Activated CD4-positive, alpha-beta T cell treated with anti-CD3 and anti-CD28 coated beads for 4 hours (primary cell): ENCODE measurements around the gene GPR82.

Source experiments
- DNase-seq, 2 donors: peaks; one replicate each; pipeline ENCODE4 v3.0.0-alpha.2; 2020

Gene GPR82

DNA sequence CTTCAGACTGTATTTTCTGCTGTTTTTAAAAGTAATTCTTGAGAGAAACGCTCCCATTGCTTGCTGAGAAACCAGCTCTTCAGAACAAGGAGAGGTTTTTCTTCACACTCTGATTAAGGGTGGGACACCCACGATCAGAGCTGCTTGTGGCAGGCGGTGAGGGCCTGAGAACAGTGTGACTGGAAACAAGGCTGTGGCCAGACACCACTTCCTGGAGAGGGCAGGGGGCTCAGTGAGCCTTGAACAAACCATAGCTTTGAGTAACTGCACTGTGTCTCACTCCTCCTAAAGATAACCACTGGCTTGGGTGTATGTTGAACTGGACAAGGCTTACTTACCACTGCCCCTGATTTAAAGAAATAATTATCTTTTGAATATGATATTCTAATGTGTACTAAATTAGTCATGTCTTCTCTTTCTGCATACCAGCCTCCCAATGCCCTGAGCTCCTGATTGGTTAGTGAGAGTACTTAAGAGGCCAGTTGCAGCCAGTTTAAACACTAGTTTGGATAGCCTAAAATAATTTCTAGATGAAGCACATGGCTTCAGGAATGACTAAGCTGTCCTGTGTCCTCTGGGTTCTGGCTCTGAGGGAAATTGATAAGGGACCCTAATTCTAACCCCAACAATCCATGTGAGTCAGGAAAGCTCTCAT is 3.7 kb upstream of the GPR82 start:
- DNase-seq: peak; percentile 4 to 19

DNA sequence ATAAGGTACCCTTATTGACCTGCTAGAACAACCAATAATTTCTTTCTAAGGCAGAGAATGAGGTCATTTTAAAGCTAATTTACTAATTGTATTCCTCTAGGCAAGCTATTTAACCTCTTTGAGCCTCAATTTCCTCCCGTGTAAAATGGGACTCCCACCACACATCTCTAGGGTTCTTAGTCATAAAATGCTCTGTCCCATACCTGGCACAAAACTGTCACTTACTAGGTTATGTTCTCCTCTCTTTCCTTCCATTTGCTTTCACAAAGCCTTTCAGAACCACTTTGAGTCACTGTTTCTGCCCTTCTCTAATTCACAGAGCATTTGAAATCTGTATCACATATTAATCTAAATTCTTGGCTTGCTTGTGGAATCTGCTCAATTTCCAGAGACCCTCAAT is 2.4 kb upstream of the GPR82 start:
- DNase-seq: no peak

DNA sequence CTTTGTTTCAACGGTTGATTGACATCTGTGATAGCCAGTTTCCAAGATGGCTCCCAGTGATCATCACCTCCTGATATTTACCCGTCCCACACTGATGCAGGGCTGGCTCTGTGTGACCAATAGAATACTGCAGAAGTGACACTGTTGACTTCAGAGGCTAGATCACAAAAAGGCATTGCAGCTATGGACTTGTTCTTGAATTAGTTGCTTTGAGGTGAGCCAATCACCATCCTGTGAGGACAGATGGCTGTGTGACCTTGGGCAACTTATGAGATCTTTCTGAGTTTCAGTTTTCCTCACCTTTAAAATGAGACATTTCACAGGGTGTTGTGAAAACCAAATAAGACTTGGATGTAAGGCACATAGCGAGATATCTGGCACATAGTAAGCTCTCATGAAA is 1.8 kb upstream of the GPR82 start:
- DNase-seq: no peak

DNA sequence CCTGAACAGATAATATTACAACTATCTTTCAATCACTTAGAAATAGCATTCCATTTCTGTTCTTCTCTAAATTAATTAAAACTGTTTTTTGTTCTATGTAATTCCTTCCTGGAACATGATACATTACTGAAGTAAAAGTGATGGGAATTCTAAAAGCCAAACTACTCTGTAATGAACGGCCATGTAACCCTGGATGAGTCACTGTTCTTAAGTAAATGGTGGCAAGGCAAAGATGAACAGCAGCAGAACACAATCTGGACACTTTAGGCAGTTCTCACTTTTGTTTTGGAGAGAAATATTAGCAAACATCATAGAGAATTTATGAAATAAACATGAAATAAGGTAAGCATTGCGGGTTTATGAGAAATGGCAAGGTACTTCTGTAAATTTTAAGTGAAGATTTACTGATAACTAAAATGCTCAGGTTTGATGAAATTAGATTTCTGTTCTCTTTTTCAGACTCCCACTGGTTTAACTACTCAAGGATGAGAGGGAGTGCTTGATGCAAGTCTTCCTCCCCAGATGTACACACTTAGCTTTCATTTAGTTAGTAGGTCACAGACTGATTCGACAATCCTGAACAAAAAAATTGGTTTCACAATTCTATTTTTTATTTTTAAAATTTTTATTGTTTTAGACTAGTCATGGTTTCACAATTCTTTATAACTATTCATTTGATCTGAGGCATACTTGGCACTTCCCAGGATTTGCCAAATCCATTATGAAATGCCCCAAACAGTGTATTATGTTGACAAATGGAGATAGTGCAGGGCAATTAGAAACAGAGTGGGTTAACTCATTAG is 964 bp upstream of the GPR82 start:
- DNase-seq: no peak

DNA sequence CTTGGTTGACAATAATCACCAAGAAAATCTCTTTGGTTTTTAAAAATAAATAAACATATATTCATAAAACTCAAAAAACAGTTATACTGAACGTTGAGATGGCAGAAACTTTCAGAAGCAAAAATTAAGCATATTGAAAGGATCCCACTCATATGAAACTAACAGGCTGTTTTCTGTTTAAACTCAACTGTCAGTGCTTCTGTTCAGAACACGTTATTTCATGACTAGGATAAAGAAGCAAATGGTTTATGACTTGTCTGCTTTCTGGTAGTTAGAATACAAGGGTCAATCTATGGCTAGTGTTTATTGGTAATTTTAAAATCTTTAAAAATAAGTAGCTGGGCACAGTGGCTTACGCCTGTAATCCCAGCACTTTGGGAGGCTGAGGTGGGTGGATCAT is 4.1 kb downstream of the GPR82 start:
- DNase-seq: no peak

DNA sequence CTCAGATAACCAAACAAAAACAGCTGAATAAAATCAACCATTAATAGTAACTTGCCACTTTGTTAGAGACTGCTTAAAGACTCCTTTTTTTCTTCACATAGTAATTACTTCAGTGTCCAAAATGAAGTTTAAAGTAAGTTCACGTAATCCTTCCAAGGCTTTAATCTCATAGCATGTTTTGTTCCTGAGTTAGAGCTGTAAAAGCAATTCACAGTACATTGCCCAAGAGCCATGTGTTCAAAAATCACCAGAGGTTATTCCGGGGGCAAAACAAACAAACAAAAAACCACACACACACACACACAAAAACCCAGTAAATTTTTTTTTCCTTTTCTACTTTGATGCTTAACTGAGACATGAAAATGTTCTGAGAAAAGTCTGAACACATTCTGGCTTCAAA is 6.1 kb downstream of the GPR82 start:
- DNase-seq: no peak

DNA sequence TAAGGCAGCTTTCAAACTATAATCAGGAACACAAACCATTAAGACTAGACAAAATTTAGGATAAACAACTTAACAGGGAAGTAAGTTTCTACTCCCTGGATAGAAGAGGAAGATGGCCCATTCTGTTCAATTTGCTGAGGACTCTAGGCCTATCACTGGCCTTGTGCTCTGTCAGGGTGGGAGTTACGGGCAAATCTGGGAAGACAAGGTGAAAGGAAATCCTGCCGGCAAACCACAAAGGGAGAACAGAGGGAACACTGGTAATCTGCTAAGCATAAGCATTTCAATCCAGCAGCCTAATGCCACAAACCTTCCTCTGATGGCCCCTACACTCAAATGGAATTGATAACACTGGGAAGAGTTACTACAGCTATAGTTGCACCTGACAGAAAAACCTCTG is 8.3 kb downstream of the GPR82 start:
- no peak for DNase-seq

DNA sequence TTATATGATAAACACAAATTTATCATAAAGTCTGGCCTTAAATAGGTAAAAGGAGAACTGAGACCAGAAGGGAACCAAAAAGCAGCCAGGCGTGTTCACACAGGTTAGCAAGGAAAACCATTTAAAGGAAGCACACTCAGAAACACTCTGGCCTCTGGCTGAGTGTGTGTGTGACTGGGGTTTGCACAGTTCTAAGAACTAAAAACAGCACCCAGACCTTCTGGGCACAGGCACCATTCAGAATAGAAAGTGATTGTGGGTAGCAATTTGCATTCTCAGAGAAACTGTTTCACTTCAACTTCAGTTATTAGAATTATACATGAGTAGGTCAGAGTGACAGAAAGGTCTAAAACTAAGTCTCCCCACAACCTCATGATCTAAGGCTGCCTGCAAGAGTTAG is 10.0 kb downstream of the GPR82 start:
- no peak for DNase-seq

DNA sequence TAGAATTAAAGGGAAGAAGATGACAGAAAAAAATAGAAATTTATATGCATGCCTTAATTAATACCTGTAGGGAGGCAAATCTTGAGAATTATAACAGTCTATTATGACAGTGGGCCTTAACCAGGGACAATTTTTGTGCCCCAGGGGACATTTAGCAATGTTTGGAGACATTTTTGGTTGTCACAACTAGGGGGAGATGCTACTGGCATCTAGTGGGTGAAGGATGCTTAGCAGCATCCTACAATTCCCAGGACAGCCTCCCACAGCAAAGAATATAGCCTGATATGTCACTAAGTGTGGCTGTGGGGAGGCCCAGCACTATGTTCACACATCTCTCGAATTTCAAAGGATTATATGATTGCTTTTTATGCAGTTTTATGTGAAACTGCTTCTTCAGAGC is 10.5 kb downstream of the GPR82 start:
- DNase-seq: no peak

DNA sequence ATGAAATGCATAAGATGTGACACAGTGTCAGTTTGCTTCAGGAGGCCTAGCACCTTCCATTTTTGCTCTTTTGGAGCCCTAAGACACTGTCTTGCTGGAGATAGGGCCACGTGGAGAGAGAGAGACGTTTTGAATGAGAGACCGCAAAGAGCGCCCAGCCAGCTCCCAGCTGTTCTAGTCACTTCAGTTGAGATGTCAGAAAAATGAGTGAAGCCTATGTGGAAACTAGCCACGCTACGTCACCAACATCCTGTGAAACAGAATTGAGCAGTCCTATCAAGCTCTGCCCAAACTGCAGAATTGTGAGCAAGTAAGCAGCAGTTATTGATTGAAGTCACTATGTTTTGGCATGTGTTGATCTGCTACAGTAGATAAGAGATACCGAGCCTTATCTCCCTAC is 13.1 kb downstream of the GPR82 start:
- no peak for DNase-seq

DNA sequence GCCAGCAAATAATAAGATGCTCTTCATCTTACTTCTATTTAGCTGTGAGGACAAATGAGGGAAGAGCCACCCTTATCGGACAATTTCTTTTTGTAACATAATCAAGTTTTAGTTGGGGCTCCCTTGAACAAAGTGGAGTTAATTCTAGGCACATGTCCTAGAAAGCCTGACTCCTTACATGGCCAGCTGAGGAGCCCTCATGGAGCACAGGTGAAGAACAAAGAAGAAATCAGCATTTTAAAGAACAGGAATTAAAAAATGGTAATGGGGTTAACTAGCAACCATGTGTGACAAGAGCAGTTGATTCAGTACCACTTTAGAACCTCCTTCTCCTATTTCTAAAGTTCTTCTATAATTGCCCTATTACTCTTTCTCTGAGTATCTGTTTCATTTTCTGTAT is 15.9 kb downstream of the GPR82 start:
- DNase-seq: no peak

DNA sequence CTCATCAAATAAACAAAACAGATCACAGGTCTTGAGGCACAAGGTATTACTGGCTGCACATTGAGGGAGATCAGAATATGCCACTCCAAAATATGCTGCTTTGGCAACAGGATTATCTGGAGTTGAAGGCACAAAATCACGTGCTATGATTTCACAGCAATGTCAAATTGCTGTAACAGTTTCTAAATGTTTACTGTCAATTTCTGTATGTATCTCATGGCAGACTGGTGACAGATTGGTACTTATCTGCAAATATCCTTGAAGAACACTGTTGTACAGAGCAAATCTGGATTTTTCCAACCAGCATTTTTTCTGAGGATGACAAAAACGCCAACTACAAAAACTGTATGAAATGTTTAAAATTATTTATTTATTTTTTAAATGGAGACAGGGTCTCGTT is 26.7 kb downstream of the GPR82 start:
- no peak for DNase-seq

DNA sequence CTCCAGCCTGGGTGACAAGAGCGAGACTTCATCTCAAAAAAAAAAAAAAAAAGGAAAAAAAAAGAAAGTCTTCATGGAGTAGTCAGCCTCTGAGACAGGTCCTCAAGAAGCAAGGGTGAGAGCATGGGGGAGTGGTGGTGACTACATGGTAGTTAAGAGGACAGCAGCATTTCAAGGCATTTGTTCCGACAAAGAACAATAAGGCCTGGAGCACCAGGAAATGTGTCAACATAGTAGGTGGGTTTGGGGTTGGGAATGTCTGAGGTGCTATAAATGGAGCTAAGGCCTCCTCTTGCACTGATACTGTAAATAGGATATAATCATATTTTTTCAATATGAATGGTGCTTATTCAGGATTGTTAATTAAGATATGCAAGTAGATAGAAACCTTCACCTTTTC is 34.4 kb downstream of the GPR82 start:
- DNase-seq: no peak

DNA sequence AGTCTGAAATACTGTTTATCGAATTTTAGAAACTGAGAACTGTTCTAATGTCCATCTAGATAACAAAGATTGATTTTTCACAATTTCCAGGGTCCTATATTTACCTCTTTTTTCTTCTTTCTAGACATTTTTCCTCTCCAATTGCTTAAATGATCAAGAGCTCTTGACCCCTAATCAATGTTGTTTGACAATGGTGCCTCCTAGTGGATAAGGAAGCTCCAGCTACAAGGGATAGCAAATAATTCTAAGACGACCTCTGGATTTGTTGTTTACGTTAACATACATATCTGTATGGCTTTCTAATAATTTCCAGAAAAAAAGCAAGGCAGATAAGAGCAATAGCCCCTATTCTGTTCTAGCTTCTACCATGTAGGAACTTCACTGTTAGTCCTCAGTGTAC is 35.8 kb downstream of the GPR82 start:
- DNase-seq: no peak

DNA sequence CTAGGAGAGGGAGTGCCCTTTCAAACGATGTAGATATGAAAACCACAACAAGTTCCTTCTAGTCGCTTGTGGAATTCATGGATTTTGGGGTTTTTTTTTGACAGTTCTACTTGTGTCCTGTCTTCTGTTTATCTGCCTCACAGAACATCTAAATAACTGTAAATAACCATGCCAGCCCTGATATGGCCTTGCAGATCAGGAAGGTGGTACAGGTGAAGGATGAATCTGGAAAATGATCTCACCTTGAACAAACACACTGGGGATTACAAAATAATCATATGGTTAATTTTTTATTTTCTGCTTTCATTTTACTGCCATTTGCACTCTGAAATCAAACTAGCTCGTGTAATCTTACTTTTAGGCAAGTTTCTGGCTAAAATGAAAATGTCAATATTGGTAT is 37.2 kb downstream of the GPR82 start:
- DNase-seq: no peak

DNA sequence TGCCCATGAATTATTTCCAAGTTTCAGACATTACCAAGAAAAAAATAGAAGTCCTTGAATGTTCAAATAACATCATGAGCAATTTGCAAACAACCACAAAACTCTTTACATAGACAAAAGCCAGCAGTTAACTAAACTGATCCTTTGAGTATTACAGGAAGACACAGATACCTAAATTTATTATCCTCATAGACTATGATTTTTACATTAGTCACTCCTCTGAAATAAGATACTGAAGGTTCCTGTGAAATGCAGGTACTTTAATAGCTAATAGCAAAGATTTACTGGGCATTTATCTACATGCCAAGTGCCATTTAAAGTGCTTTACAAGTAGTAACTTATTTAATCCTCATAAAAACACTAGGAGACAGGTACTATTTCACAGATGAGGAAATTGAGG is 37.7 kb downstream of the GPR82 start:
- no peak for DNase-seq

DNA sequence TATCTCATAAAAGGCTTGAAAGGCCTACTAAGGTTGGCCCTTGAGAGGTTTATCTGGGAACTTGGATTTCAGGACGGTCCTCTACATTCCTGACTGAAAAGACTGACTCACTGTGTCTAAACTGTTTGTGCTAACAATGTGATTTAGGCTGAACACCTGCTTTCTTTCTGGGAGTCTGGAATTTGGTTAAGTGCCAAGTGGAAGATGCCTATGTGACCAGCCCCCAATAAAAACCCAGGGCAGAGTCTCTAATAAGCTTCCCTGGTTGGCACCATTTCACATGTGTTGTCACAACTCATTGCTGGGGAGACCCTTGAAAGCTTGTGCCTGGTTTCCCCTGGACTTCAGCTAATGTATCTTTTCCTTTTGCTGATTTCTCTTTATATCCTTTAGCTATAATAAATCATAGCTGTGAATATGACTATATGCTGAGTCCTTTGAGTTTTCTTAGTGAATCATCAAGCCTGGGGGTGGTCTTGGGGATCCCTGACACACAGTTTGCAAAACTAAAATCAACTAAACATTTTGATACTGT is 55.1 kb downstream of the GPR82 start:
- DNase-seq: no peak
